A673 (cell line): Measurements from ENCODE around the gene C12orf43. TPM values are rescaled to one million over a fixed set of nuclear protein-coding genes. Genes with fewer than 3 reads are reported as not detected.

Experiments
- BruUV-seq: library from RNA; stranded (reverse); fragments of 400-500 nt; replicated peaks from 2 replicates; lab custom pipeline; 2021; lab: Mats Ljungman, UMichigan
- CTCF ChIA-PET: fragments of 300-600 bp; sonication (Branson Sonifier 250); formaldehyde crosslinking; loops from one replicate; lab custom pipeline; 2022; ENCODE audit warnings: antibody characterized with exemption; lab: Charles Lee
- POLR2A ChIA-PET: fragments of 300-600 bp; sonication (Branson Sonifier 250); formaldehyde crosslinking; loops from one replicate; lab custom pipeline; 2022; ENCODE audit warnings: antibody characterized with exemption; ENCODE audit not compliant: low non-redundant PET; lab: Charles Lee
- DNase-seq: peaks from one replicate; pipeline ENCODE4 v3.0.0-alpha.2; 2015; ENCODE audit warnings: low spot score
- H3K27ac ChIP-seq: fragments of 200-600 bp; sonication (generic); 2 replicates; pipeline ENCODE4 v1.5.1; 2016; ENCODE audit warnings: mixed run types, low read depth, mild to moderate bottlenecking, mixed read lengths, antibody characterized with exemption, low read length; ENCODE audit not compliant: poor library complexity, severe bottlenecking
- H3K27me3 ChIP-seq: fragments of 200-600 bp; sonication (generic); replicated peaks from 2 replicates; pipeline ENCODE4 v1.6.1; 2017; ENCODE audit warnings: mixed run types, low read depth, mild to moderate bottlenecking, mixed read lengths, antibody characterized with exemption, low read length; ENCODE audit not compliant: insufficient read depth, poor library complexity
- H3K36me3 ChIP-seq: fragments of 200-600 bp; sonication (generic); 2 replicates; pipeline ENCODE4 v1.6.1; 2016; ENCODE audit warnings: mixed run types, mild to moderate bottlenecking, mixed read lengths, antibody characterized with exemption, low read length; ENCODE audit not compliant: insufficient read depth, poor library complexity, severe bottlenecking
- H3K4me1 ChIP-seq: fragments of 200-600 bp; sonication (generic); 2 replicates; pipeline ENCODE4 v1.6.1; 2017; ENCODE audit warnings: mixed run types, mild to moderate bottlenecking, mixed read lengths, antibody characterized with exemption, low read length; ENCODE audit not compliant: insufficient read depth, poor library complexity, severe bottlenecking
- H3K4me3 ChIP-seq: fragments of 200-600 bp; sonication (generic); 2 replicates; pipeline ENCODE4 v1.5.1; 2016; ENCODE audit warnings: low read depth, mixed run types, mild to moderate bottlenecking, mixed read lengths, low read length; ENCODE audit not compliant: poor library complexity, severe bottlenecking
- H3K9me3 ChIP-seq: fragments of 200-600 bp; sonication (generic); 2 replicates; pipeline ENCODE4 v1.6.1; 2016; ENCODE audit warnings: mixed run types, low read depth, mild to moderate bottlenecking, mixed read lengths, antibody characterized with exemption, low read length; ENCODE audit not compliant: poor library complexity, severe bottlenecking
- CTCF ChIP-seq: fragments of 300-800, 200-600 bp; sonication (generic); conservative IDR thresholded peaks from 2 replicates; pipeline ENCODE4 v1.5.1; 2017; ENCODE audit warnings: low read depth, mild to moderate bottlenecking, antibody characterized with exemption, low read length, moderate library complexity, mixed read lengths
- EZH2 ChIP-seq: fragments of 200-600 bp; sonication (generic); IDR thresholded peaks from 2 replicates; pipeline ENCODE4 v1.6.1; 2017; ENCODE audit warnings: borderline replicate concordance, low read depth, mild to moderate bottlenecking, mixed read lengths, antibody characterized with exemption, low read length; ENCODE audit not compliant: poor library complexity, severe bottlenecking
- intact Hi-C: fragments of 100-400 bp; cut with micrococcal nuclease; formaldehyde crosslinking; loops from one replicate; pipeline ENCODE4 v1.10.0; 2022; ENCODE audit not compliant: unreplicated experiment
- total RNA-seq: library from RNA; stranded (reverse); gene quantifications from 2 replicates; pipeline ENCODE4 v1.2.3, GENCODE V29; 2021

The C12orf43 gene
- total RNA-seq, 1 experiment from 2014 or later = 28.4 TPM

- ChIA-PET POLR2A (interaction anchor here (0.6 kb wide), 2 partner anchors 21 to 94 kb away, joined by 3 to 11 read pairs; no protein-coding TSS in a partner anchor), CTCF (no interaction called here)
- no TSS peak for BruUV-seq
- peak; percentile 83 for DNase-seq
- Histone ChIP-seq H3K27ac (peak overlapping the region; percentile 64), H3K4me3 (no peak overlapping the region), H3K4me1 (peaks cover 30% of the 10 kb centered on the region), H3K27me3 (no peaks in the 10 kb centered on the region), H3K36me3 (no peaks in the 10 kb centered on the region), H3K9me3 (no peaks in the 10 kb centered on the region)
- TF ChIP-seq EZH2 (no peak), CTCF (no peak)
- intact Hi-C loops = no loop called here
Measured at GRCh38 chr12:121034616-121035305, 18.5 kb upstream of the C12orf43 start.

GRCh38 chr12:121033625-121034349 is 17.5 kb upstream of the C12orf43 start:
- Histone ChIP-seq H3K4me3 (no peak overlapping the region), H3K9me3 (no peaks in the 10 kb centered on the region), H3K36me3 (no peaks in the 10 kb centered on the region), H3K27ac (peak overlapping the region; percentile 64), H3K4me1 (peaks cover 30% of the 10 kb centered on the region), H3K27me3 (no peaks in the 10 kb centered on the region)
- POLR2A ChIA-PET = no interaction called here
- CTCF ChIA-PET = no interaction called here
- DNase-seq = peak; percentile 84
- no TSS peak for BruUV-seq
- no peak for TF ChIP-seq EZH2
- TF ChIP-seq CTCF = no peak
- intact Hi-C loops = no loop called here

GRCh38 chr12:121030576-121031212 is 14.4 kb upstream of the C12orf43 start:
- H3K4me3 ChIP-seq = no peak overlapping the region
- H3K36me3 ChIP-seq = no peaks in the 10 kb centered on the region
- TF ChIP-seq CTCF (no peak), EZH2 (no peak)
- no peaks in the 10 kb centered on the region for H3K9me3 ChIP-seq
- ChIA-PET CTCF (no interaction called here), POLR2A (no interaction called here)
- no peaks in the 10 kb centered on the region for H3K27me3 ChIP-seq
- H3K27ac ChIP-seq = no peak overlapping the region
- H3K4me1 ChIP-seq = peaks cover 25% of the 10 kb centered on the region
- intact Hi-C loops = no loop called here
- no TSS peak for BruUV-seq
- DNase-seq = no peak
